DND-41 (cell line): Measurements from ENCODE around the gene PIEZO1.

Source experiments
- EZH2 ChIP-seq: IDR thresholded peaks from 3 replicates; pipeline ENCODE4 v1.6.1; 2012; ENCODE audit warnings: borderline replicate concordance, low read depth, mild to moderate bottlenecking, moderate library complexity, low read length, inconsistent platforms; ENCODE audit not compliant: severe bottlenecking
- TF ChIP-seq, protein P1 (sequence below): IDR thresholded peaks from 2 replicates; pipeline ENCODE4 v1.5.1; 2012; ENCODE audit warnings: borderline replicate concordance, low read length, moderate library complexity, mild to moderate bottlenecking; ENCODE audit not compliant: poor library complexity, severe bottlenecking; ENCODE audit errors: extremely low read depth

DNA sequence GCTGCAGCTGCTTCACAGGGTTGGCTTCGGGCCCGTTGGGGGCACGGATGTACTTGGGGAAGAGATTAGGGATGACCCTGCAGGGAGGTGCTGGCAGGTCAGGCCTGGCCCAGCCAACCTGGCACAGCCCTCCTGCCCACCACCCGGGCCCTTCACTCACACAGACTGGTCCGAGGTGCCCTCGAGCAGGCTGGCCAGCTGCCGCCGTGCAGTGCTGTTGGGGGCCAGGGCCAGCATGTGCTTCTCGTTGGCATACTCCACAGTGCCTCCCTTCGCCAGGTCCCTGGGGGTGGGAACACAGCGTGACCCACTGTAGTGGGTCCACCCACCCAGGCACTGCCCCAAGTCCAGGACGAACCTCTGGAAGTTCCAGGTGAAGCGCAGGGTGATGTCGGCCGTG, 68.8 kb downstream of the PIEZO1 start:
- TF ChIP-seq, protein P1, sequence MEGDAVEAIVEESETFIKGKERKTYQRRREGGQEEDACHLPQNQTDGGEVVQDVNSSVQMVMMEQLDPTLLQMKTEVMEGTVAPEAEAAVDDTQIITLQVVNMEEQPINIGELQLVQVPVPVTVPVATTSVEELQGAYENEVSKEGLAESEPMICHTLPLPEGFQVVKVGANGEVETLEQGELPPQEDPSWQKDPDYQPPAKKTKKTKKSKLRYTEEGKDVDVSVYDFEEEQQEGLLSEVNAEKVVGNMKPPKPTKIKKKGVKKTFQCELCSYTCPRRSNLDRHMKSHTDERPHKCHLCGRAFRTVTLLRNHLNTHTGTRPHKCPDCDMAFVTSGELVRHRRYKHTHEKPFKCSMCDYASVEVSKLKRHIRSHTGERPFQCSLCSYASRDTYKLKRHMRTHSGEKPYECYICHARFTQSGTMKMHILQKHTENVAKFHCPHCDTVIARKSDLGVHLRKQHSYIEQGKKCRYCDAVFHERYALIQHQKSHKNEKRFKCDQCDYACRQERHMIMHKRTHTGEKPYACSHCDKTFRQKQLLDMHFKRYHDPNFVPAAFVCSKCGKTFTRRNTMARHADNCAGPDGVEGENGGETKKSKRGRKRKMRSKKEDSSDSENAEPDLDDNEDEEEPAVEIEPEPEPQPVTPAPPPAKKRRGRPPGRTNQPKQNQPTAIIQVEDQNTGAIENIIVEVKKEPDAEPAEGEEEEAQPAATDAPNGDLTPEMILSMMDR: no peak
- TF ChIP-seq EZH2: no peak
